ENCODE measurements around the gene PTPN18. TPM values are rescaled to one million over a fixed set of nuclear protein-coding genes. Genes with fewer than 3 reads are reported as not detected.
A peak's percentile ranks its signal among the peaks of the same experiment; 100 is the strongest.

PTPN18 gene
- polyA plus RNA-seq, 1 experiment: 24.4 TPM

DNA sequence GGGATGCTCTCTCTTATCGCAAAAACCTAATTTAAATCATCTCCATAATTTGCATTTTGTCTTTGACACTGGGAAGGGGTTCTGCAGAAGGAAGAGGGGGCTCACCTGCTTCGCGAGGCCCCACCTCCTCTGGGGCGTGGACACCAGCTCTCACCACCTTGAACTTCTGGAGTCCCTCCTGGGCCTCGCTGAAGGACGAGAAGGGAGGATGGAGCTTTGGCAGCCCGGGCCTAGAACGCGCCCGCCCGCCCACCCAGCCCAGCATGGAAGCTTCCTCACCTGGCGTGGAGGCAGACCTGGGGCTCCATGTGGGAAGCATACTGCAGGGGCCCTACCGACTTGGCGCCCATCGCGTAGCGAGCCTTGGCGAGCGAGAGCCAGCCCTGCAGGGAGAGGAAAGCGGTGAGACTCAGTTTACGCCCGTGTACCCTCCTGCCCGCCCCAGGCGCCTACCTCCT is 14.3 kb upstream of the PTPN18 start:
- Histone ChIP-seq H3K4me3 (ENCODE audit: low read depth, low read length) (peak overlapping the region; percentile 57), H3K27me3 (ENCODE audit: control insufficient read depth, insufficient read depth, low read length) (no peaks in the 10 kb centered on the region), H3K36me3 (ENCODE audit: control insufficient read depth, insufficient read depth, low read length) (peaks cover 19% of the 10 kb centered on the region)
- TF ChIP-seq, protein P1, sequence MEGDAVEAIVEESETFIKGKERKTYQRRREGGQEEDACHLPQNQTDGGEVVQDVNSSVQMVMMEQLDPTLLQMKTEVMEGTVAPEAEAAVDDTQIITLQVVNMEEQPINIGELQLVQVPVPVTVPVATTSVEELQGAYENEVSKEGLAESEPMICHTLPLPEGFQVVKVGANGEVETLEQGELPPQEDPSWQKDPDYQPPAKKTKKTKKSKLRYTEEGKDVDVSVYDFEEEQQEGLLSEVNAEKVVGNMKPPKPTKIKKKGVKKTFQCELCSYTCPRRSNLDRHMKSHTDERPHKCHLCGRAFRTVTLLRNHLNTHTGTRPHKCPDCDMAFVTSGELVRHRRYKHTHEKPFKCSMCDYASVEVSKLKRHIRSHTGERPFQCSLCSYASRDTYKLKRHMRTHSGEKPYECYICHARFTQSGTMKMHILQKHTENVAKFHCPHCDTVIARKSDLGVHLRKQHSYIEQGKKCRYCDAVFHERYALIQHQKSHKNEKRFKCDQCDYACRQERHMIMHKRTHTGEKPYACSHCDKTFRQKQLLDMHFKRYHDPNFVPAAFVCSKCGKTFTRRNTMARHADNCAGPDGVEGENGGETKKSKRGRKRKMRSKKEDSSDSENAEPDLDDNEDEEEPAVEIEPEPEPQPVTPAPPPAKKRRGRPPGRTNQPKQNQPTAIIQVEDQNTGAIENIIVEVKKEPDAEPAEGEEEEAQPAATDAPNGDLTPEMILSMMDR (IDR thresholded peaks at IDR 0.05; ENCODE audit: insufficient read depth, low read depth, low read length): no peak
- CTCF ChIA-PET: interaction anchor here (0.8 to 4.0 kb wide), 6 partner anchors 9 to 160 kb away, joined by 3 to 33 read pairs (median 5); partner anchors contain the start of genes MZT2B, PTPN18 and SMPD4
- DNase-seq (ENCODE audit: low read depth): no peak
- POLR2A ChIA-PET: interaction anchor here (0.6 to 1.2 kb wide), 4 partner anchors 14 to 1779 kb away, joined by 3 to 13 read pairs (median 5); partner anchors contain the start of genes PTPN18 and SMPD4

- POLR2A ChIA-PET: interaction anchor here (0.5 to 1.2 kb wide), 5 partner anchors 14 to 1779 kb away, joined by 3 to 13 read pairs (median 5); partner anchors contain the start of genes PTPN18 and SMPD4
- peak; percentile 81 for DNase-seq (ENCODE audit: low read depth)
- CTCF ChIA-PET: interaction anchor here (0.6 to 4.0 kb wide), 7 partner anchors 10 to 160 kb away, joined by 3 to 33 read pairs (median 5); partner anchors contain the start of genes MZT2B, PTPN18 and SMPD4
- H3K36me3 ChIP-seq (ENCODE audit: control insufficient read depth, insufficient read depth, low read length): peaks cover 20% of the 10 kb centered on the region
- peak overlapping the region; percentile 57 for H3K4me3 ChIP-seq (ENCODE audit: low read depth, low read length)
- TF ChIP-seq, protein P1 (IDR thresholded peaks at IDR 0.05; ENCODE audit: insufficient read depth, low read depth, low read length): no peak
- no peaks in the 10 kb centered on the region for H3K27me3 ChIP-seq (ENCODE audit: control insufficient read depth, insufficient read depth, low read length)
Observed at GRCh38 chr2:130342020-130342532, 13.8 kb upstream of the PTPN18 start.

GRCh38 chr2:130342533-130343275 is 13.2 kb upstream of the PTPN18 start, which contains the start of gene IMP4:
TSS of gene IMP4 (plus strand) at chr2:130342897. CDS start at chr2:130342933, 36 bp downstream.
- CTCF ChIA-PET: interaction anchor here (0.6 to 4.0 kb wide), 6 partner anchors 10 to 161 kb away, joined by 3 to 33 read pairs (median 6); partner anchors contain the start of genes MZT2B, PTPN18 and SMPD4
- DNase-seq (ENCODE audit: low read depth): peak; percentile 99
- Histone ChIP-seq H3K27me3 (ENCODE audit: control insufficient read depth, insufficient read depth, low read length) (no peaks in the 10 kb centered on the region), H3K36me3 (ENCODE audit: control insufficient read depth, insufficient read depth, low read length) (peaks cover 24% of the 10 kb centered on the region), H3K4me3 (ENCODE audit: low read depth, low read length) (peak within 1 kb of the TSS; percentile 57)
- TF ChIP-seq, protein P1 (IDR thresholded peaks at IDR 0.05; ENCODE audit: insufficient read depth, low read depth, low read length): peak; percentile 55
- POLR2A ChIA-PET: interaction anchor here (0.5 to 1.2 kb wide), 6 partner anchors 13 to 1780 kb away, joined by 3 to 13 read pairs (median 4); partner anchors contain the start of genes PTPN18 and SMPD4

- Histone ChIP-seq H3K36me3 (ENCODE audit: control insufficient read depth, insufficient read depth, low read length) (peaks cover 27% of the 10 kb centered on the region), H3K4me3 (ENCODE audit: low read depth, low read length) (no peak overlapping the region), H3K27me3 (ENCODE audit: control insufficient read depth, insufficient read depth, low read length) (no peaks in the 10 kb centered on the region)
- no peak for DNase-seq (ENCODE audit: low read depth)
- TF ChIP-seq, protein P1 (IDR thresholded peaks at IDR 0.05; ENCODE audit: insufficient read depth, low read depth, low read length): no peak
- ChIA-PET POLR2A (no interaction called here), CTCF (interaction anchor here (2.0 to 4.0 kb wide), 2 partner anchors 10 to 12 kb away, joined by 16 to 33 read pairs; partner anchors contain the start of gene PTPN18)
Observed at GRCh38 chr2:130344578-130344977, 11.3 kb upstream of the PTPN18 start.

- TF ChIP-seq, protein P1 (IDR thresholded peaks at IDR 0.05; ENCODE audit: insufficient read depth, low read depth, low read length): no peak
- POLR2A ChIA-PET: no interaction called here
- H3K36me3 ChIP-seq (ENCODE audit: control insufficient read depth, insufficient read depth, low read length): peaks cover 27% of the 10 kb centered on the region
- CTCF ChIA-PET: interaction anchor here (2.0 kb wide), 1 partner anchor 10 kb away, joined by 16 read pairs; the partner anchor contains the start of gene PTPN18
- no peak for DNase-seq (ENCODE audit: low read depth)
- H3K27me3 ChIP-seq (ENCODE audit: control insufficient read depth, insufficient read depth, low read length): no peaks in the 10 kb centered on the region
- H3K4me3 ChIP-seq (ENCODE audit: low read depth, low read length): no peak overlapping the region
Observed at GRCh38 chr2:130345091-130345490, 10.8 kb upstream of the PTPN18 start.
